Activated CD8-positive, alpha-beta memory T cell treated with anti-CD3 and anti-CD28 coated beads for 48 hours (primary cell): ENCODE results near the gene PYROXD2.

ENCODE experiments used
- DNase-seq, 3 experiments: peaks; one replicate each; pipeline ENCODE4 v3.0.0-alpha.2; 2020; ENCODE audit warnings: low read depth in 2 of 3, low spot score in 2 of 3

The PYROXD2 gene

DNA sequence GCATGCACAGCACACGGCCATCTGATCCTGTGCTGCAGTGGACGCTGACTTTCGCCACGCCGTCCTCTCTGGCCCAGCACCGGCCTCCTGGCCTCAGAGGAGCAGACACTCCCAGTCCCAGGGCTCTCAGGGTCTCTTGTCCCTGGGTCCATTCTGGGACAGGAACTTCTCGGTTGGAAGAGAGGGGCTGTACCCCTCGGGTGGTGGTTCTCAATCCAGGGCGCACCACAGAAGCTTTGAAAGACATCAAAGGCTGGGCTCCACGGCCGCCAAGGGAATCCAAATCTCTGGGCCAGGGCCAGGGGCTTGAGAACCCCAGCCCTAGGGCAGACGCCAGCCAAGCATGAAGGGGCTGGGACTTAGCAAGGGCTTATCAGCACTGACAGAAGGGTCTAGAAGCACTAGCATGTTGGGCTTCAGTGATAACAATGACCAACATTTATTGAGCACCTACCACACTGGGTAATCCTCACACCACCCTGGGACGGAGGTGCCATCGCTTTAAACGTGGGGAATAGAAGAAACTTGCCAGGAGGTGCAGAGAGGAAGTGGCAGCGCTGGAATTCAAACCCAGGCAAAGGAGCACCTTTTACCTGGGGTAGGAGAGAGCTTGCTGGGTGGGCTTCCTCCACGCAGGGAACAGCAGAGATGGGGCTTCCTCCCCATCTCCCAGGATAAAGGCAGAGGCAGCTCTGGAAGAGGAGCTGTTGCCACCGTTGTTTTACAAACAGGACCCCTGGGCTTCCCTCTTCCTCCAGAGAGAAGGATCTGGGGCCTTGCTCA is 1.8 kb upstream of the PYROXD2 start:
- no peak for DNase-seq

GRCh38 chr10:98415731-98416119 is 743 bp upstream of the PYROXD2 start:
- no peak for DNase-seq

DNA sequence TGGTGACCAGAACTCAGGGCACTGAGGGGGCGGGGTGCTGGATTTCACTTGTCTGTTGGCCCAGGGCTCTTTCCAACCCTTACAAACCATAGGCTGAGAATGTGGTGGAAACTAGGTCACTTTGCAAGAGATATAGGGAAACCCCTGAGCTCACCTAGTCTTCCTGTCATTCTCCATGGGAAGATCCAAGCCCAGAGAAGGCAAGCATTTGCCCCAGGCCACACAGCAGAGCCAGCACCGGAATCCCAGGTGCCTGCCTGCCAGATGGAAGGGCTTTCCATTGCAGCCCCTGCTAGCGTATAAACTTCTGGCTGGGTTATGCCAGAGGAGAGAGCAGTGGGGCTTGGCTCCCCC is 427 bp downstream of the PYROXD2 start:
- DNase-seq = no peak

GRCh38 chr10:98411768-98412167 is 3.2 kb downstream of the PYROXD2 start:
- DNase-seq = no peak

DNA sequence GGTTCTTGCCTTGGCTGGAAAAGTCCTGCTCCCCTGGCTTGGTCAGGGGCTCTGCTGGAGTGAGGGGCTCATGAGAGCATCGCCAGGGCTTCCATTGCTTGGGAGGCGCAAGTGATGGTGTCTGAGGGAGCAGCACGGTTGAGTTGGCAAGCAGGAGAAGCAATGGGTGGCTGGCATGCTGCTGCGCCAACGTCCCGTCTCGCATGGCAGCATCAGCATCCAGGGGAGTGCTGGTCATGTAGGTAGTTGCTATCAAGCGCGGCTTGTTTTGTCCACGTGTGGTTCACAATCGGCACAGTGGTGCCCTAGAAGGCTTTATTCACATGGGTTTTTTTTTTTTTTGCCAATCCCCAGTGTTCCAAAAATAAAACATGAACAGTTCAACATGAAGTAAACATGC is 3.8 kb downstream of the PYROXD2 start:
- DNase-seq = no peak

DNA sequence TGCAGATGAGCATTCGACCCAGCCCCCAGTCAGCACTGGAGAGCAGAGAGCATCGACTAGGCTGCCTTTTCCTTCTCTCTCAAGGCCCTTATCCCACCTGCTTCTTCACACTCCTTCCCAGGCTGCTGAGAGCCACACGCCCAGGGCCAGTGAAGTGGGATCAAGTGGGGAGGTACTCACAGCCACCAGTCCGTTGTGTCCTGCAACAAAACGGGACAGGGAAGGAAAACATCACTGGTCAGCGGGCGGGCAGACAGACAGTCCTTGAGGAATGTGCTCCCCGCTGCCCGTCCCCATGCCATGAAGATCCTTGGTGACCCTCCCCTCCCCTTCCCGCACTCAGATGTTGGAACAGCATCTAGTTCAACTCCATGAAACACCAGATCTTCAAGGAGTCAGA is 4.2 kb downstream of the PYROXD2 start:
- no peak for DNase-seq

- DNase-seq = no peak
Measured at GRCh38 chr10:98410135-98410743, 4.7 kb downstream of the PYROXD2 start.

DNA sequence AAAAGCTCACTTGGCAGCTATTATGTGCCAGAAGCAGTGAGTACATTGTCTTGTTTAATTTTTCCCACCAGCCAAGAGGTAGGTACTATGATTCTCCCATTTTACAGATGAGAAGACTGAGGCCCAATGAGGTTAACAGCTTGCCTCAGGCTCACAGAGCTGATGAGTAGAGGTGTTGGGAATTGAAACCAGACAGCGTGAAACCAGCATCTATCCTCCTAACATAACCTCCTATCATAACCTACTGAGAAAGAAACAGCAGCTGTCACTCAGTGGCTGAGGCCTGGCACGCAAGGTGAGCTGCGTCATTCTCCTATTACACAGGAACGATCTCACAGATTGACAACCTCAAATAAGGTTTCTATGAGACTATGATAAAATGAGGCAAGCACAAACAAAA is 6.2 kb downstream of the PYROXD2 start:
- no peak for DNase-seq

DNA sequence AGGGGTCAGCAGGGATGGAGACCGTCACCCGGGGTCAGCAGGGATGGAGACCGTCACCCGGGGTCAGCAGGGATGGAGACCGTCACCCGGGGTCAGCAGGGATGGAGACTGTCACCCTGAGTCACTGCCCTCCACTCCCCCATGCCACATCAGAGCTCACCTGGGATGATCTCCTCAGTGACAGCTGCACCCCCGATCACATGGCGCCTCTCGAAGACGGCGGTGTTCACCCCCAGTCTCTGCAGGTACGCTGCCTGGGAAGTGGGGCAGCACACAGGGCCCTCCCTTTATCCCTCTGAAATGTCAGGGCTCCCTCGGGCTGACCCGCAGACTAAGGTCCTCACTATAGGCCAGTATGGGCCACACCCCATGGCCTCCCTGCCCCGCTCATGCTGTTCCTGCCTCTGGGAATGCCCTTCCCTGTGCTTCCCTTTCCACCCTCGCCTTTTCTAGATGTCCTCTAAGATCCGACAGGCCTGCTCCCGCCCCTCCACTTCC is 7.2 kb downstream of the PYROXD2 start:
- DNase-seq = no peak

DNA sequence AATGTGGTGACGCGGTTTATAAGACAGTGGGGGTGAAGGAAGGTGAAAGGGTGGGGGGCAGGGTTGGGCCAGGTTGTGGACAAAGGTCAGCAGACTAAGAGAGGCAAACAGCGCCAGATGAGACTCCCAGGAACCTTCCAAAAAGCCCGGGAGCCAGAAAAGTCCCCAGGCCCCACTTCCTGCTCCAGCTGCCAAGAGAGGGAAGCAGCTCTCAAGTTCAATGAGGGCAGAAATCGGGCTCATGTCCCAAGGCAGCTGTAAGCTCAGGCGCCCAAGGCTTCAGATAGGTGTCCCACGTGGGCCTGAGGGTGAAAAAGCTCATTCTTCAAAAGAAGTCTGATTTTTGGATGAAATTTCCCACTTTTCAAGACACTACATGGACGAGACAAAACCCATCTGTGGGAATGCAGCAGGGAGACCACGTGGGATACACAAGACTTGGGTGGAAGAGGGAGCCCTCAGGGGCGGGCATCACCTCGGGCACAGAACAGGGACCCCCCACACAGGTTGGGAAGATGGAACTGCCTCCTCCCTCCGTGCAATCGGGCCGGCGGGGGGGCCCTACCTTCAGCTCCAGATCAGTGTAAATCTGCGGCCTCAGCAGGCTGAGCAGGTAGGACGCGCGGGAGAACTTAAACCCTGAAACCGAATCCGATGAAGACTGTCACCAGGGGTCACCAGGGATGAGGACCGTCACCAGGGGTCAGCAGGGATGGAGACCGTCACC is 7.8 kb downstream of the PYROXD2 start:
- DNase-seq = no peak

DNA sequence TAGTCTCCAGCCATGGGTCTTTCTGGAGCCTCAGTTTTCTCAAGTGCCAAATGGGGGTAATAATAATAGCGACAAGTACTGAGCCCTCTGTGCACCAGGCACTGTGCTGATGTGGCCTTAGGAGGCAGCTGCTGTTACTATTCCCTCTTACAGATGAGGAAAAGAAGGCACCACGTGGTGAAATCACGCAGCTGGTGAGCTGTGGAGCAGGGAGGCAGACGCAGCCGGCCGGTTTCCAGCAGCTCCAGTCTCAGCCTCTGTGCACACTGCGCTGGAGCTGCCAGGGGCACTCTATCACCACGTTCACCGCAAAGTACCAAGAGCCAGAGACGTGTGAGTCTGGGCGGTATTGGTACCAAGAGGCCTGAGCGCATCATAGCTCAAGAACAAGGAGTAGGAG is 9.6 kb downstream of the PYROXD2 start:
- DNase-seq = no peak

GRCh38 chr10:98404571-98405359 is 10.2 kb downstream of the PYROXD2 start:
- no peak for DNase-seq

DNA sequence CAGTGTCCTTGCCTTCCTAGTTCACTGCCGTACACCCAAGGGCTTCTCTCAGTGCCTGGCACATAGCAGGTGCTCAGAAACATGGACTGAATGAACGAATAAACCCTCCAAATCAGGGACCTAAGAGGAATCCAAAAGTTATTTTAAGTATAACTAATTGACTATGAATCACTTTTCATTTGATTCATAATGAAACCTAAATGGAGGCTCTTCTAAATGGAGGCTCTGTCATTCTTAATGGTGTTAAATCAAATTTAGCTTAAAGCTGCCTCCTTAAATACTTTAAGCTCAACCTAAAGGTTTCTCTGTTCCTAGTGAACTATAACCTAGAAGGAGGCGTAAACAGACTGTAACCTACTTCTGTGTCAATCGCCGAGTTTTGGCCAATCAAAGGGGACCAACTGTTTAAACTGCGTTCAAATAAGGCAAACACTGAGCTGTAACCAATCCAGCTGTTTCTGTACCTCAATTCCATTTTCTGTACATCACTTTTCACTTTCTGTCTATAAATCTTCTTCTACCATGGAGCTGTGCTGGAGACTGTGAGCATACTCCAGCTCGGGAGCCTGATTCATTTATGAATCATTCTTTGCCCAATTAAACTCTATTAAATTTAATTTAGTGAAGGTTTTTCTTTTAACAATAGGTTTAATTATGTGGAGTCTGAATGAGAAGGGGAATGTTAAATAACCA is 11.0 kb downstream of the PYROXD2 start:
- DNase-seq = no peak

- DNase-seq = no peak
Measured at GRCh38 chr10:98402931-98403718, 11.9 kb downstream of the PYROXD2 start.

GRCh38 chr10:98402478-98402877 is 12.5 kb downstream of the PYROXD2 start:
- no peak for DNase-seq

GRCh38 chr10:98400482-98400881 is 14.5 kb downstream of the PYROXD2 start:
- no peak for DNase-seq

- DNase-seq = no peak
Measured at GRCh38 chr10:98399784-98400183, 15.2 kb downstream of the PYROXD2 start.

DNA sequence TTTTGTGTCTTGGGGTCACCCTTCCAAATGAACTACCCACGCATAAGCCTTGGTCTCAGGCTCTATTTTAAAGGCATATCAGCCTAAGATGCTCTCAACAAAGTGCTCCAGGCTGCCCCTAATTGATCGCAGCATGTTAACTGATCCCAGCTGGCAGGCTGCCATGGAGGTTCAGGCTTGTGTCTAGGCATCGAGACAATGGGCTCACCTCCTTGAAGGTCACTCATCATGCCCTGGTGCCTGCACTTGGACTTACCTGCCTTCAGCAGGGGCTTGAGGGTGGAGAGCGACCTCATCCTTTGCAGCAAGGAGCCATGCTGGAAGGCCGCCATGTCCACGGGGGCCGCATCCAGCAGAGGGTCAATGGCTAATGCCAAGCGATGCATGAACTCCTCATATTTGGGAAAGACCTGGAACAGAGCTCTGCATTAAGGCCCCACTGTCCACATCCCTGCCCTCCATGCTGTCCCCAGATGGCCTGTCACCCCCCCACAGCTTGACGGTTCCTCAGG is 17.8 kb downstream of the PYROXD2 start:
- DNase-seq = no peak

DNA sequence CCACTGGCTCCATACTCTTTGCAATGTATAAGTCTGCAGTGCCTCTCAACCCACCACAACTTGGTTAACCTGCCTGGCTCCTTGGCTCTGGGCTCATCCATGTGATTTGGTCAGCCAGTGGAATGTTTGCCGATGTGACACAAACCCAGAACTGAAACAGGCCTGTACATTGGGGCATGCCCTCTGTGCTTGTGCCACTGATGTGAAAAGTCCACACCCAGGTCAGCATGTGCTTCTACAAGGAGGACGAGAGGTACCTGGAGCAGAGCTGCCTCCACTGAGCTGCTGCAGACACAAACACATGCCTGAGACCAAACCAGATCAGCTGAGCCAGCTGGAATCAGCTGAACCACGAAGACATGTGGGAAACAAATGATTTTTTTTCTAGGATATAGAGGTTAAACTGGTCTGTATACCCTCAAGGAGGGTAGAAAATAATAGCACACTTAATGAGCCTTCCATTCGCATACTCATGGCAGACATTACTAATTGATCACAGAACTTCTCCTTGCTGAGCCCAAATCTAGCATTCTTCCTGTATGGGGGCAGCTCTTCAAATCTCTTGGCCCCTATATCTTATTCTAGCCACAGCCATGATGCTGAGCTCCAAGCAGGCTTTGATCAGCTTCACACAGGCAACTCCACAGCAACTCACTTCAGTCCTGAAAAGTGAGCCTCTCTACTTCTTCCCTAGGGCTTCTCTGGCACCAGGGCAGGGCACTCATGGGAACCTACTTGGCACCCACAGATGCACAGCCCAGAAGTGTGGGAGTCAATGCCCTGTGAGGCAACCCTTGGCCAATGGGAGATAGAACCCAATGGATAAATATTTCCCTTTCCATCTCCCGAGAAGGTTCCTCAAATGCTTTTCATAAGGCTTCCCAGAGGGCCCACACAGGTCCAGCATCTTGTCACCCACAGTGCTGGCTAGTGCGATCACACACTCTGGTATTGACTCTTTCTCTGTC is 18.6 kb downstream of the PYROXD2 start:
- no peak for DNase-seq
